Posterior cingulate gyrus (tissue), 11 donors: Measurements from ENCODE around the gene DTNA.
A peak's percentile ranks its signal among the peaks of the same experiment; 100 is the strongest.

Source experiments
- DNase-seq, 10 donors: peaks; one replicate each; pipeline versions ENCODE4 v3.0.0 to v3.0.0-alpha.2; 2020 to 2021; ENCODE audit warnings: mixed read lengths in 3 of 10
- intact Hi-C: fragments of 100-400 bp; cut with DNase I; formaldehyde crosslinking; loops from one replicate; pipeline ENCODE4 v1.15.1; 2023

The DTNA gene

GRCh38 chr18:34803877-34804400 lies 93.8 kb downstream of the DTNA start:
- no peak for DNase-seq
- intact Hi-C loops: no loop called here

- intact Hi-C loops: no loop called here
- DNase-seq: no peak
Observed at GRCh38 chr18:34805103-34805877, 95.2 kb downstream of the DTNA start.

GRCh38 chr18:34805878-34806351 lies 95.8 kb downstream of the DTNA start:
- no peak for DNase-seq
- intact Hi-C loops: no loop called here

GRCh38 chr18:34806527-34806926 lies 96.4 kb downstream of the DTNA start:
- DNase-seq: no peak
- intact Hi-C loops: no loop called here

GRCh38 chr18:34807106-34807796 lies 97.2 kb downstream of the DTNA start:
- intact Hi-C loops: no loop called here
- no peak for DNase-seq

- no peak for DNase-seq
- intact Hi-C loops: no loop called here
Observed at GRCh38 chr18:34808389-34808788, 98.3 kb downstream of the DTNA start.

GRCh38 chr18:34809451-34810072 lies 99.5 kb downstream of the DTNA start:
- DNase-seq: peak in 9 of 10 donors; percentile 40 to 88 (median 53)

GRCh38 chr18:34816183-34816582 lies 106.1 kb downstream of the DTNA start:
- intact Hi-C loops: no loop called here
- no peak for DNase-seq

More at GRCh38 chr18:34809451-34810072, 99.5 kb downstream of the DTNA start:
- intact Hi-C loops: no loop called here

GRCh38 chr18:34817636-34818035 lies 107.5 kb downstream of the DTNA start:
- intact Hi-C loops: no loop called here
- no peak for DNase-seq

GRCh38 chr18:34818064-34818463 lies 108.0 kb downstream of the DTNA start:
- intact Hi-C loops: no loop called here

GRCh38 chr18:34820360-34821065 lies 110.4 kb downstream of the DTNA start:
- intact Hi-C loops: no loop called here
- no peak for DNase-seq

More at GRCh38 chr18:34818064-34818463, 108.0 kb downstream of the DTNA start:
- DNase-seq: peak in 5 of 10 donors; percentile 31 to 84 (median 43)

- no peak for DNase-seq
- intact Hi-C loops: no loop called here
Observed at GRCh38 chr18:34821669-34822210, 111.6 kb downstream of the DTNA start.

GRCh38 chr18:34828093-34828492 lies 118.0 kb downstream of the DTNA start:
- no peak for DNase-seq
- intact Hi-C loops: no loop called here

- DNase-seq: no peak
- intact Hi-C loops: no loop called here
Observed at GRCh38 chr18:34834897-34835296, 124.8 kb downstream of the DTNA start.

- no peak for DNase-seq
- intact Hi-C loops: no loop called here
Observed at GRCh38 chr18:34835466-34835865, 125.4 kb downstream of the DTNA start.

GRCh38 chr18:34837769-34838272 lies 127.7 kb downstream of the DTNA start:
- intact Hi-C loops: no loop called here
- no peak for DNase-seq

- no peak for DNase-seq
Observed at GRCh38 chr18:34838669-34839068, 128.6 kb downstream of the DTNA start.

GRCh38 chr18:34840256-34840826 lies 130.2 kb downstream of the DTNA start:
- no peak for DNase-seq
- intact Hi-C loops: no loop called here

More at GRCh38 chr18:34838669-34839068, 128.6 kb downstream of the DTNA start:
- intact Hi-C loops: no loop called here

GRCh38 chr18:34841891-34842290 lies 131.8 kb downstream of the DTNA start:
- intact Hi-C loops: no loop called here
- no peak for DNase-seq

- intact Hi-C loops: no loop called here
- DNase-seq: no peak
Observed at GRCh38 chr18:34844072-34844471, 134.0 kb downstream of the DTNA start.
